Right cardiac atrium (tissue), 5 donors: ENCODE data around the gene BCAT1. TPM values are rescaled to one million over a fixed set of nuclear protein-coding genes. Genes with fewer than 3 reads are reported as not detected.

Experiments
- ATAC-seq, 2 donors: fragments of 200-7000 bp; cut with Tn5 transposase; one replicate each; pipeline versions ENCODE4 v1.8.0 to v1.9.1; 2020; ENCODE audit warnings: moderate library complexity in 2 of 2, mild to moderate bottlenecking in 1 of 2
- DNase-seq, 3 donors: peaks; one replicate each; pipeline ENCODE4 v3.0.0-alpha.2; 2020
- H3K27ac ChIP-seq: one replicate; pipeline ENCODE4 v1.5.1; 2013; ENCODE audit warnings: mild to moderate bottlenecking, low read length, control low read depth, moderate library complexity
- H3K27me3 ChIP-seq: one replicate; pipeline ENCODE4 v1.6.1; 2013; ENCODE audit not compliant: control insufficient read depth, insufficient read depth
- H3K4me1 ChIP-seq: one replicate; pipeline ENCODE4 v1.6.1; 2013; ENCODE audit warnings: low read length; ENCODE audit not compliant: control insufficient read depth, insufficient read depth
- H3K4me3 ChIP-seq: one replicate; pipeline ENCODE4 v1.5.1; 2013; ENCODE audit warnings: low read length, control low read depth
- H3K9me3 ChIP-seq: one replicate; pipeline ENCODE4 v1.6.1; 2013; ENCODE audit warnings: low read length; ENCODE audit not compliant: control insufficient read depth
- WGBS: extraction: QIAGEN DNeasy Blood & Tissue Kit; methylation state at CpG from one replicate; pipeline ENCODE4 v1.1.7; 2013; 5-methylcytosine and 5-hydroxymethylcytosine counted together
- intact Hi-C, 4 donors: fragments of 100-400 bp; cut with DNase I; formaldehyde crosslinking; loops; one replicate each; pipeline versions ENCODE4 v1.11.0 to v1.14.0; 2022 to 2023
- polyA plus RNA-seq: library from polyadenylated mRNA; stranded (reverse); fragments of 200-250 nt; gene quantifications from one replicate; pipeline ENCODE4 v1.2.3, GENCODE V29; 2013
- total RNA-seq, 4 donors: library from RNA; stranded (reverse); fragmentation: NEBNext Ultra II Directional; extraction: Animal tissue kit (Norgen Biotek cat#: 25700); gene quantifications; one replicate each; pipeline ENCODE4 v1.2.1, GENCODE V29; 2021
- donor health status: healthy with polysubstance abuse.
- donor health status: DM: no; HTN: yes; CAD: no.
- donor health status: DM: no; HTN: no; CAD: no.
- donor health status: DM: no; HTN: yes; CAD: no; lungs with severe emphysema.
- donor health status: DM: yes; HTN: yes; CAD: no.

BCAT1 gene
- total and polyA plus RNA-seq, 5 donors, result 0.86 to 9.0 (median 5.7) TPM

DNA sequence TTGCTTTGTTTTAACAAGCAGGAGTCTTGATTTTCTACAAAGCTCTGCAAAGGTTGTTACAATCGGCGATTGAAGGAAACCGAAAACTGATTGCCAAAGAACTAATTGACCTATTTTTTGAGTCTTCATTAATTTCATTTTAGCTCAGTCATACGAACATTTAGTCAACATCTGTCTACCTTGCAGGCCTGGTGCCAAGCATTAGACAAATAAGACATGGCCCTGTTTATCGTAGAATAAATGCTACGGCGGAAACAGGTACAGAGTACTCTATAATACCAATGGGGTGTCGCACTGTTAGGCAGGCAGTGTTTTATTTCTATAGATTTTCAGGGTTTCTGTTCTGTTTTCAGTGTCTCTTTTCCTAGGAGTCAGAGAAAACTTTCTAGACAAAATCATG lies 171.5 kb downstream of the BCAT1 start:
- DNase-seq, result no peak
- Histone ChIP-seq H3K4me3 (no peak overlapping the region), H3K27me3 (no peaks in the 10 kb centered on the region), H3K9me3 (no peaks in the 10 kb centered on the region), H3K27ac (no peak overlapping the region), H3K4me1 (no peaks in the 10 kb centered on the region)
- ATAC-seq, result no peak
- intact Hi-C loops, result no loop called here
- WGBS, result 88% methylated on average over 8 of the region's 8 CpGs

DNA sequence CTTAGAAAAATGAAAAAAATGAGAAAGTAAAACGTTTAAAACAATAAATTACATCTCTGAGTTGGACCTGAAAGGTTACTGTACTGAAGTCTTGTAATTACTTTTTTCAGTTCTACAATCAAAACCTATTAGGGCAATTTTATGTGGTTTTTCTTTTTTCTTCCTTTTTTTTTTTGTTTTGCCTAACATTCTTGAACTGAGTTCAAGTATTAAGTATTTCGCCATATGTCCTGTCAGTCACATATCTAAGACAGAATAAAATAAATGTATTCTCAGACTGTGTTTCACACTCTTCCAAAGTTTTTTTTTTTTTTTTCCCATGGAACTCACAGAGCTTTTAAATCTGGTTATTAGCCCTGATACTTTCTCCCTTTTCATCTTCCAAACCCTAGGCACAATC lies 172.0 kb downstream of the BCAT1 start:
- Histone ChIP-seq H3K27ac (no peak overlapping the region), H3K4me1 (no peaks in the 10 kb centered on the region), H3K9me3 (no peaks in the 10 kb centered on the region), H3K27me3 (no peaks in the 10 kb centered on the region), H3K4me3 (no peak overlapping the region)
- 46% methylated on average over 2 of the region's 2 CpGs for WGBS
- intact Hi-C loops, result no loop called here
- ATAC-seq, result no peak
- no peak for DNase-seq

DNA sequence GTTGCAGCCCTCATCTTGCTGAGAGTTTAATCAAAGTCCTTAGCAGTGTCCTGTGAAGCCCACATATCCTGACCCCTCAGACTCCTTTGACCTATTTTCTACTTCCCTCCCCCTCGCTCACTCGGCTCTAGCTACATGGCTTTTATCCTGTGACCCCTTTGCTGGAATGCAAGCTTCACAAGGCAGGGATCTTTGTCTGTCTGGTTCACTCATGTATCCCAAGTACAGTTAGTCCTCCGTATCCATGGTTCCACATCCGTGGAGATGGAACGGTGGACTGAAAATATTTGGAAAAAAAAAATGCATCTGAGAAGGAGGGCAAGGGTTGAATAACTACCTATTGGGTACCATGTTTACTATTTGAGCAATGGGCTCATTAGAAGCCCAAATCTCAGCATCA lies 173.8 kb downstream of the BCAT1 start:
- Histone ChIP-seq H3K9me3 (no peaks in the 10 kb centered on the region), H3K4me1 (no peaks in the 10 kb centered on the region), H3K4me3 (no peak overlapping the region), H3K27me3 (no peaks in the 10 kb centered on the region), H3K27ac (no peak overlapping the region)
- 93% methylated on average over 5 of the region's 5 CpGs for WGBS
- DNase-seq, result no peak
- intact Hi-C loops, result no loop called here
- ATAC-seq, result no peak

DNA sequence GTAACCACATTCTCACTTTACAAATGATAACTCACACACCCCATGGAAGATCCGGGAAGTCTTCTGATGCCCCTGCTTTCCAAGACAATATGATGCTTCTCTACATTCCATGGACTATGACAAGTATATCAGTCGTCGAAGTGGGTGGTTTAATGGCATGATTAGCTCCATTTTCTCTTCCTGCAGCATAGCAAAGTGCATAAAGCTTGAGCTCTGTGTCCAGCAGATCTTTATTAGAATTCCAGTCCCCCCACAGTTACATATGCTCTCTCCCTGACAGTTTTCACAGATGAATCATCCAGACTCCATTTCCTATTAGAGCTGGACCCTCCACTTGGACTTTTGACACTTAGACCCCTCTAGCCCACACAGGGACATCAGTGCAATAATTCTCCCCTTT lies 174.9 kb downstream of the BCAT1 start:
- H3K27ac ChIP-seq, result no peak overlapping the region
- 70% methylated on average over 3 of the region's 3 CpGs for WGBS
- DNase-seq, result no peak
- no peak for ATAC-seq
- intact Hi-C loops, result no loop called here
- H3K27me3 ChIP-seq, result no peaks in the 10 kb centered on the region
- no peaks in the 10 kb centered on the region for H3K4me1 ChIP-seq
- no peaks in the 10 kb centered on the region for H3K9me3 ChIP-seq
- H3K4me3 ChIP-seq, result no peak overlapping the region

DNA sequence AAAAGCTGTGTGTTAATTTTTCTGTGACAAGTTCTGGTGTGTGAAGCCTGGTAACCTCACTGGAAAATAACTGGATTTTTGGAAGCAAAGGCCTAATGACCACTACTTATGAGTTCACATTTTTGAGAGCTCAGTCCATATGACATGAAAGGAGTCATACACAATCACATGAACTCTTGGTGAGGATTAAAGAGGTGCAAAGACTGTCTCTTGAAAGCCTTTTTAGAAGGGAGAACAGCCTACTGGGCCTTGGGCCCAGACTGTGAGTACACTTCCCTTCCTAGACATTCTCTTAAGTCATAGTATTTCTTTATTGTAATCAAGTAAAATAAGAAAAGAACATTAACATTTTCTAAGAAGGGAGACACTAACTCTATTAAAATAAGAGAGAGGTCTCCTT lies 176.1 kb downstream of the BCAT1 start:
- intact Hi-C loops, result no loop called here
- DNase-seq (no peak), ATAC-seq (no peak)
- Histone ChIP-seq H3K9me3 (no peaks in the 10 kb centered on the region), H3K4me1 (no peaks in the 10 kb centered on the region), H3K4me3 (no peak overlapping the region), H3K27me3 (no peaks in the 10 kb centered on the region), H3K27ac (no peak overlapping the region)

DNA sequence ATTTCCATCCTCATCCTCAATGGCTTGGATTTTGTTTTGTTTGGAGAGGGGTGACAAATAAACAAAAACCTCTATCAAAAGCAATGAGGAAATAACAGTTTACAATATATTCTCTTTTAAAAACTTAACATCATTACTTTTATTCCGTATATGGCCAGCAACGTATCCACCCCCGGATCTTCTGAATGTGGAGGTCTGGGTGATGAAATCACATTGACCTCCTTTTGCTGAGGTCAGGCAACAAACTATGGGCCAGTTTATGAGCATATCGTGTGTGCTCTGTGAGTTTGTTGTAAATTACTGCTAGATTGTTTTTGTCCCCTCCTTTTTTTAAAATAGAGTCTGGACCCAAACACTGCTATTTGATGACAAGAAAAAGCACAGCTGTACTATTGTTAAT lies 178.1 kb downstream of the BCAT1 start:
- no peaks in the 10 kb centered on the region for H3K4me1 ChIP-seq
- H3K4me3 ChIP-seq, result no peak overlapping the region
- H3K9me3 ChIP-seq, result no peaks in the 10 kb centered on the region
- intact Hi-C loops, result no loop called here
- 59% methylated on average over 4 of the region's 4 CpGs for WGBS
- no peak for ATAC-seq
- no peak for DNase-seq
- no peaks in the 10 kb centered on the region for H3K27me3 ChIP-seq
- no peak overlapping the region for H3K27ac ChIP-seq

DNA sequence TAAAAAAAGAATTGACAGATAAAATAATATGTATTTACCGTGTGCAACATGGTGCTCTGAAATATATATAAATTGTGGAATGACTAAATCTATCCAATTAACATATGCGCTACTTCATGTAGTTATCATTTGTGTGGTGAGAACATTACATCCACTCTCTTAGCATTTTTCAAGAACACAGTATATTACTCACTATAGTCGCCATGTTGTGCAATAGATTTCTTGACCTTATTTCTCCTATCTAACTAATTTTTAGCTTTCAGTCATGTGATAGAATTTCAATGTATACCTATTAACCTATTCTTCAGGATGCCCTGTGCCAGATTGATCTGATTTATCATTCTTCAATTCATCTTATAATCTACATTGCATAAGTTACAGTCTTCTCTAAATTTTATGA lies 178.6 kb downstream of the BCAT1 start:
- DNase-seq, result no peak
- H3K4me3 ChIP-seq, result no peak overlapping the region
- H3K27me3 ChIP-seq, result no peaks in the 10 kb centered on the region
- 90% methylated on average over 3 of the region's 3 CpGs for WGBS
- intact Hi-C loops, result no loop called here
- H3K4me1 ChIP-seq, result no peaks in the 10 kb centered on the region
- H3K9me3 ChIP-seq, result no peaks in the 10 kb centered on the region
- no peak for ATAC-seq
- H3K27ac ChIP-seq, result no peak overlapping the region

DNA sequence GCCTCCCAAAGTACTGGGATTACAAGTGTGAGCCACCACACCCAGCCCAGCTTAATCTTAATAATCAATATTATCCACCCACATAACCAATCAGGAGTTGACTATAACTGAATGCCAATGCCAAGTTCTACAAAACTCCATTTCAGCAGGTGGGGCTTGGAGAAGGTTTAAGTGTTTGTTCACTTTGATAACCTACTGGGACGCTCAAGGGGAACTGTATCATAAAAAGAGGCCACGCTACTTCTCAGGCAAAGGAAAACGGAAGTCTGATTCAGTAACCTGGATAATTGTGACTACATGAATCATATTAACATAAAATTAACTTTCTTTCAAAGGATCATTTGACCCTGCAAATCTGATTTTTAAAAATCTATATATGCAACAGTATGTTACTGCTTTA lies 179.2 kb downstream of the BCAT1 start:
- no peaks in the 10 kb centered on the region for H3K4me1 ChIP-seq
- WGBS, result 93% methylated on average over 3 of the region's 3 CpGs
- H3K9me3 ChIP-seq, result no peaks in the 10 kb centered on the region
- no peak overlapping the region for H3K27ac ChIP-seq
- no peak for DNase-seq
- H3K4me3 ChIP-seq, result no peak overlapping the region
- intact Hi-C loops, result no loop called here
- H3K27me3 ChIP-seq, result no peaks in the 10 kb centered on the region
- ATAC-seq, result no peak

DNA sequence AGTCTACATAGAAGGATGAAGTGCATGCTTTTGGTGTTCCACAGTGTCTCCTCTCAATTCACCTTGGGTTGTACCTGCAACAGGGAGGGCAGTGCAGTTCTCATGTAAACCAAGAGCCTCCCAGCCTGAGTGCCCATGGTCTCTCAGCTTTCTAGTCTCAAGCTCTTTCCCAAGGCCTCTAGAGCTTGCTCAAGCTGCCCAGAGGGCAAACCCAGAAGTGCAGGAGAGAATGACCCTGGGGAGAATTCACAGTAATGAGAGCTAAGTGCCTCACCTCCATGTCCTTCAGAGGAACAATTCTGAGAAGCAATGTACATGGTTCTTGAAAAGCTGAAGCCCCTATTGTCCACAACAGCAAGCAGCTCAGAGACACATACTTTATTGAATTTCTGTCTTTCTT lies 180.5 kb downstream of the BCAT1 start:
- intact Hi-C loops, result no loop called here
- Histone ChIP-seq H3K27me3 (no peaks in the 10 kb centered on the region), H3K27ac (no peak overlapping the region), H3K4me3 (no peak overlapping the region), H3K9me3 (no peaks in the 10 kb centered on the region), H3K4me1 (no peaks in the 10 kb centered on the region)
- DNase-seq (no peak), ATAC-seq (no peak)

DNA sequence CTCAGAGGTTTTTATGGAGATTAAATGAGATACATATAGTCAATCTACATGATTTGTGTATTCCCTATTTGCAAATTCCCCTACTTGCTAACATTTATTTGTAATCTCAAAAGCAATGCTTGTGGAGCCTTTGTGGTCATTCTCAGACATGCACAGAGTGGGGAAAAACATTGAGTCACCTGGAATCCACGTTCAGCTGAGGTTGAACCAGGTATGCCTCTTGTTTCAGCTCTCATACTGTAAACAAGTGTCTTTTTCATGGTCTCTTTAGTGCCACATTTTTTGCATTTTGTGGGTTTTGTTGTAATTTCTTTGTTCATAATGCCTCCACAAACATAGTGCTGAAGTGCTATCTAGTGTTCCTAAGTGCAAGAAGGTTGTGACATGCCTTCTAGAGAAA lies 181.9 kb downstream of the BCAT1 start:
- Histone ChIP-seq H3K27me3 (no peaks in the 10 kb centered on the region), H3K4me3 (no peak overlapping the region), H3K9me3 (no peaks in the 10 kb centered on the region), H3K4me1 (no peaks in the 10 kb centered on the region), H3K27ac (no peak overlapping the region)
- 85% methylated on average over 1 of the region's 1 CpG for WGBS
- ATAC-seq (no peak), DNase-seq (no peak)
- intact Hi-C loops, result no loop called here

DNA sequence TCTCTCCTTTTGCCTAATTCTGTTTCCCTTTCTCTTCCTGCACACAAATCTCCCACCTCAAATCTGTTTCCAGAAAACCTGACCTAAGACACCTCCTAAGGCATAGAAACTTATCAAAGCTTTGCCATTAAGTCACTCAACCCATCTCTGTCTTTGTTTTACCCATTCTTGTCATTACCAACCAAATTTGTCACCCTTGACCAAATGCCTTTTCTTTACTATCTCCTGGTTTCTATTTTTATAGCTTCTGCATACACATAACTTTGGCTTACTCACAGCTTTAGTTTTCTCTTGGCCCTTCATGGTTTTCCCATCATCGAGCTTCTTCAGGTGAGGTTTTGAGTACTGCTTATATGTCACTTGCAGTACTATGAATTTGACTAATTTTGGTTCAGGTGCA lies 184.2 kb downstream of the BCAT1 start:
- intact Hi-C loops, result no loop called here
- Histone ChIP-seq H3K4me3 (no peak overlapping the region), H3K4me1 (no peaks in the 10 kb centered on the region), H3K27ac (no peak overlapping the region), H3K9me3 (no peaks in the 10 kb centered on the region), H3K27me3 (no peaks in the 10 kb centered on the region)
- DNase-seq (no peak), ATAC-seq (no peak)
- WGBS, result 91% methylated on average over 1 of the region's 1 CpG

DNA sequence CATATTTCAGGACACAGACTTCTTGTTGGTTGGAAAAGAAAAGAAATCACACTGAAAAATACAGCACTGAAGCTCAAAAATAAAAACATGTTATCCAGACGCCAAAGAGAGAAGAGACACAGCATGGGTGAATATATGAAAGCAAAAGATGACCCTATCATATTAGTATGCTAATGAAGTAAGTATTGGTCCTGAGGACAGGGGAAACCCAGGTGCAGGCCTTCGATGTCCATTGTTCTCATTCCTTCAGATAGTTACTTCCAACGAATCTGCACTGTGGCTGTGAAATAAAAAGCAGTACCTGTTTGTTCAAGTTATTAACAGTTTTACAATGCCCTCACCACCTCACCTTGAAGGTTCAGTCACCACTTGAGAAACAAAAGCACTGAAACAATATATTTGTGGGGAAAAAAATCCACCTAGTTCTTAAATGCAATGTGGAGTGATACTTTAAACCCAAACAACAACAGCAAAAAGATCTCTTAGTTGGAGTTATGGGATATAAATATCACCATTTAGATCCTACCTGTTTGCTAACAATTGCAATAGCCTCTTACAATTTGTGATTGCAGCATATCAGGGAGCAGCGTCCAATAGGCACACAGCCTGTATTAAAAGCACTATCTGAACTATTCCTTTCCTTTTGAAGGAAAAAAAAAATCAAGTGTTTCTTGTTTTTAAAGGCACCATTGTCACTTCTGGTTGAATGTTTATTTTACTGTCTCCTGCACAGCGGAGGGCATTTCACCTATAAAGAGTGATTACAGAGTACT lies 188.1 kb downstream of the BCAT1 start:
- ATAC-seq (no peak), DNase-seq (no peak)
- 68% methylated on average over 5 of the region's 5 CpGs for WGBS
- H3K4me3 ChIP-seq, result no peak overlapping the region
- no peaks in the 10 kb centered on the region for H3K9me3 ChIP-seq
- H3K27ac ChIP-seq, result no peak overlapping the region
- H3K27me3 ChIP-seq, result no peaks in the 10 kb centered on the region
- intact Hi-C loops, result no loop called here
- H3K4me1 ChIP-seq, result no peaks in the 10 kb centered on the region
